GM23338 (cell line): ENCODE results near the gene LCE2A. TPM values are rescaled to one million over a fixed set of nuclear protein-coding genes. Genes with fewer than 3 reads are reported as not detected.

Experiments
- ATAC-seq: fragments of 200-7000 bp; cut with Tn5 transposase; 3 replicates; pipeline ENCODE4 v1.9.1; 2020
- DNase-seq: peaks from one replicate; pipeline ENCODE4 v3.0.0-alpha.2; 2015; ENCODE audit warnings: low spot score
- H2AFZ ChIP-seq: fragments of 200-600 bp; sonication (generic); 2 replicates; pipeline ENCODE4 v1.8.0; 2016; ENCODE audit warnings: antibody characterized with exemption, mild to moderate bottlenecking, moderate library complexity
- H3F3A ChIP-seq: fragments of 200-600 bp; sonication (generic); replicated peaks from 2 replicates; pipeline ENCODE4 v1.8.0; 2017; ENCODE audit warnings: antibody characterized with exemption, mixed run types, low read depth
- H3K27ac ChIP-seq: fragments of 200-600 bp; sonication (generic); 2 replicates; pipeline ENCODE4 v1.6.1; 2016; ENCODE audit warnings: low read depth
- H3K27me3 ChIP-seq: fragments of 200-600 bp; sonication (generic); 2 replicates; pipeline ENCODE4 v1.8.0; 2016; ENCODE audit warnings: mild to moderate bottlenecking, mixed run types, moderate library complexity; ENCODE audit not compliant: insufficient read depth
- H3K36me3 ChIP-seq: fragments of 200-600 bp; sonication (generic); 2 replicates; pipeline ENCODE4 v1.8.0; 2016; ENCODE audit warnings: mild to moderate bottlenecking; ENCODE audit not compliant: insufficient read depth
- H3K4me1 ChIP-seq: fragments of 200-600 bp; sonication (generic); 2 replicates; pipeline ENCODE4 v1.8.0; 2016; ENCODE audit warnings: mild to moderate bottlenecking, moderate library complexity; ENCODE audit not compliant: insufficient read depth
- H3K4me2 ChIP-seq: fragments of 200-600 bp; sonication (generic); 2 replicates; pipeline ENCODE4 v1.7.1; 2017; ENCODE audit warnings: mixed run types
- H3K4me3 ChIP-seq: fragments of 200-600 bp; sonication (generic); 2 replicates; pipeline ENCODE4 v1.6.1; 2016; ENCODE audit warnings: mixed run types
- H3K79me2 ChIP-seq: fragments of 200-600 bp; sonication (generic); replicated peaks from 2 replicates; pipeline ENCODE4 v1.8.0; 2017; ENCODE audit warnings: mild to moderate bottlenecking; ENCODE audit not compliant: insufficient read depth
- H3K9me2 ChIP-seq: fragments of 200-600 bp; sonication (generic); 2 replicates; pipeline ENCODE4 v1.8.0; 2017; ENCODE audit not compliant: insufficient read depth
- H4K20me1 ChIP-seq: fragments of 200-600 bp; sonication (generic); replicated peaks from 2 replicates; pipeline ENCODE4 v1.8.0; 2017; ENCODE audit warnings: mild to moderate bottlenecking; ENCODE audit not compliant: insufficient read depth
- H3K27ac Mint-ChIP-seq: 2 replicates; pipeline ENCODE4 v1.8.0; 2020; ENCODE audit warnings: inconsistent platforms, mild to moderate bottlenecking, moderate library complexity, mixed read lengths
- H3K27me3 Mint-ChIP-seq: 3 replicates; pipeline ENCODE4 v1.8.0; 2022; ENCODE audit warnings: low read depth, mild to moderate bottlenecking, moderate library complexity, mixed read lengths, inconsistent platforms; ENCODE audit not compliant: insufficient read depth, poor library complexity
- H3K36me3 Mint-ChIP-seq: 3 replicates; pipeline ENCODE4 v1.8.0; 2021; ENCODE audit warnings: low read depth, mild to moderate bottlenecking, inconsistent platforms, moderate library complexity, mixed read lengths
- H3K4me1 Mint-ChIP-seq: 3 replicates; pipeline ENCODE4 v1.8.0; 2020; ENCODE audit warnings: mild to moderate bottlenecking, inconsistent platforms, mixed read lengths
- H3K4me3 Mint-ChIP-seq: 3 replicates; pipeline ENCODE4 v1.8.0; 2021; ENCODE audit warnings: moderate library complexity, mild to moderate bottlenecking, inconsistent platforms, mixed read lengths
- H3K9me3 Mint-ChIP-seq: 3 replicates; pipeline ENCODE4 v1.8.0; 2020; ENCODE audit warnings: moderate library complexity, mild to moderate bottlenecking, inconsistent platforms, mixed read lengths
- CREB1 ChIP-seq: fragments of 250-450 bp; sonication (Bioruptor Pico); IDR thresholded peaks from 2 replicates; pipeline ENCODE4 v1.5.0; 2020; ENCODE audit warnings: low read depth, mild to moderate bottlenecking, moderate library complexity
- EZH2 ChIP-seq: fragments of 200-600 bp; sonication (generic); IDR thresholded peaks from one replicate; pipeline ENCODE4 v1.8.0; 2017; ENCODE audit warnings: antibody characterized with exemption, mild to moderate bottlenecking, low read depth; ENCODE audit not compliant: unreplicated experiment
- EZH2phosphoT487 ChIP-seq: fragments of 200-600 bp; sonication (generic); IDR thresholded peaks from one replicate; pipeline ENCODE4 v1.8.1; 2018; ENCODE audit warnings: antibody characterized with exemption; ENCODE audit not compliant: unreplicated experiment
- JUNB ChIP-seq: IDR thresholded peaks from one replicate; pipeline ENCODE4 v1.6.1; 2016; ENCODE audit warnings: antibody characterized with exemption; ENCODE audit not compliant: unreplicated experiment
- NANOG ChIP-seq: IDR thresholded peaks from 2 replicates; pipeline ENCODE4 v1.6.1; 2016; ENCODE audit warnings: antibody characterized with exemption, borderline replicate concordance
- POLR2AphosphoS5 ChIP-seq: IDR thresholded peaks from 2 replicates; pipeline ENCODE4 v1.6.1; 2016; ENCODE audit warnings: antibody characterized with exemption, low read depth
- STAT1 ChIP-seq: IDR thresholded peaks from one replicate; pipeline ENCODE4 v1.6.1; 2016; ENCODE audit warnings: antibody characterized with exemption; ENCODE audit not compliant: unreplicated experiment
- ZNF114 ChIP-seq: fragments of 250-450 bp; sonication (Bioruptor Pico); IDR thresholded peaks from 2 replicates; pipeline ENCODE4 v1.5.0; 2020; ENCODE audit warnings: mild to moderate bottlenecking, moderate library complexity
- ZNF331 ChIP-seq: fragments of 250-450 bp; sonication (Bioruptor Pico); IDR thresholded peaks from 2 replicates; pipeline ENCODE4 v1.5.0; 2020; ENCODE audit warnings: low read depth, mild to moderate bottlenecking, moderate library complexity
- polyA plus RNA-seq: library from polyadenylated mRNA; unstranded; fragments of >200 nt; fragmentation: Nextera tagmentation; extraction: Ambion mirVana; gene quantifications from 2 replicates; pipeline ENCODE4 v1.2.1, GENCODE V29; 2016
- total RNA-seq: library from RNA; depleted of rRNA; stranded (reverse); fragments of >200 nt; shearing (Covaris generic); gene quantifications from 2 replicates; pipeline ENCODE4 v1.2.3, GENCODE V29; 2014
- TF ChIP-seq, protein P1 (sequence below): IDR thresholded peaks from 2 replicates; pipeline ENCODE4 v1.6.1; 2016; ENCODE audit warnings: antibody characterized with exemption
- TF ChIP-seq, protein P2 (sequence below): fragments of 250-450 bp; sonication (Bioruptor Pico); IDR thresholded peaks from 2 replicates; pipeline ENCODE4 v1.5.0; 2020; ENCODE audit warnings: mild to moderate bottlenecking, moderate library complexity

The LCE2A gene
- total and polyA plus RNA-seq, 2 experiments from 2014 or later = not detected

DNA sequence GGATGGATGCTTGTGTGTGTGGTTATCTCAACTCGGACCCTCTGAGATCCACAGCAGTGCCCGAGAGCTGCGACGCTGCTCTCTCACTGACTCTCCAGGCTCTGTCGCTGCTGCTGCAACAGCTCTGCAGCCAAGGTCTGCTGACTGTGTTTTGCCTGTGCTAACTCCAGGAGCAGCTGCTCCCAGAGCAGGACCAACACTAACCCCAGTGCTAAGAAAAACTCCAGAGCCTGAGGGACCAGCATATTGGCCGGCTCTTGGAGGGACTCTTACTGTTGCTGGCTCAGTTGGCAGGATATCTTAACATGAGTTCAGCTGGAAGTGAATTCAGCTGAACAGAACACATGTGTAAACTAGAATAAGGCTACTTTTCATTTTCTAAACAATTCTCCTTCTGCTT is 18.7 kb upstream of the LCE2A start:
- H3K4me2 ChIP-seq = no peak overlapping the region
- no peak overlapping the region for H3K27ac Mint-ChIP-seq
- no peak overlapping the region for H3K4me3 ChIP-seq
- no peaks in the 10 kb centered on the region for H3F3A ChIP-seq
- H4K20me1 ChIP-seq = no peaks in the 10 kb centered on the region
- no peaks in the 10 kb centered on the region for H3K27me3 ChIP-seq
- H3K36me3 ChIP-seq = no peaks in the 10 kb centered on the region
- no peaks in the 10 kb centered on the region for H3K79me2 ChIP-seq
- H3K9me2 ChIP-seq = no peaks in the 10 kb centered on the region
- no peak overlapping the region for H2AFZ ChIP-seq
- ATAC-seq (no peak; the same call in 2 of the 3 replicates), DNase-seq (no peak)
- no peak overlapping the region for H3K4me3 Mint-ChIP-seq
- no peak overlapping the region for H3K27ac ChIP-seq
- H3K4me1 ChIP-seq = no peaks in the 10 kb centered on the region
- H3K4me1 Mint-ChIP-seq = no peaks in the 10 kb centered on the region
- TF ChIP-seq POLR2AphosphoS5 (no peak), ZNF114 (no peak), STAT1 (no peak), JUNB (no peak)
- TF ChIP-seq, protein P1, sequence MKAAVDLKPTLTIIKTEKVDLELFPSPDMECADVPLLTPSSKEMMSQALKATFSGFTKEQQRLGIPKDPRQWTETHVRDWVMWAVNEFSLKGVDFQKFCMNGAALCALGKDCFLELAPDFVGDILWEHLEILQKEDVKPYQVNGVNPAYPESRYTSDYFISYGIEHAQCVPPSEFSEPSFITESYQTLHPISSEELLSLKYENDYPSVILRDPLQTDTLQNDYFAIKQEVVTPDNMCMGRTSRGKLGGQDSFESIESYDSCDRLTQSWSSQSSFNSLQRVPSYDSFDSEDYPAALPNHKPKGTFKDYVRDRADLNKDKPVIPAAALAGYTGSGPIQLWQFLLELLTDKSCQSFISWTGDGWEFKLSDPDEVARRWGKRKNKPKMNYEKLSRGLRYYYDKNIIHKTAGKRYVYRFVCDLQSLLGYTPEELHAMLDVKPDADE = no peak
- H3K9me3 Mint-ChIP-seq = no peaks in the 10 kb centered on the region
- no peaks in the 10 kb centered on the region for H3K27me3 Mint-ChIP-seq
- no peaks in the 10 kb centered on the region for H3K36me3 Mint-ChIP-seq

DNA sequence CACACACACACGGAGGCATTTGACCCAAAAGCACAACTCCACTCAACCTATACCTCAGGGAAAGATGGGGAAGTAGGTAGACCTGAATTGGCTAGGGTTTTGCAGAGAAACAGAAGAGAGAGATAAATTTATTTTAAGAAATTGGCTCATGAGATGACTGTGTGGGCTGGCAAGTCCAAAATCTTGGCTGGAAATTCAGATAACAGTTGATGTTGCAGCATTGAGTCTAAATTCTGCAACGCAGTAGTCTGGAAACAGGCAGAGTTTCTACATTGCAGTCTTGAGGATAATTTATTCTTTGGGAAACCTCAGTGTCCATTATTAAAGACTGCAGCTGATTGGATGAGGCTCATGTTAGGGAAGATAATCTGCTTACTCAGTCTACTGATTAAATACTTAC is 16.5 kb upstream of the LCE2A start:
- Mint-ChIP-seq H3K4me1 (no peaks in the 10 kb centered on the region), H3K4me3 (no peak overlapping the region), H3K36me3 (no peaks in the 10 kb centered on the region), H3K9me3 (no peaks in the 10 kb centered on the region), H3K27me3 (no peaks in the 10 kb centered on the region), H3K27ac (no peak overlapping the region)
- no peaks in the 10 kb centered on the region for H3K36me3 ChIP-seq
- ATAC-seq (no peak), DNase-seq (no peak)
- H2AFZ ChIP-seq = no peak overlapping the region
- H3K4me2 ChIP-seq = no peak overlapping the region
- no peak overlapping the region for H3K4me3 ChIP-seq
- H4K20me1 ChIP-seq = no peaks in the 10 kb centered on the region
- no peak for TF ChIP-seq JUNB
- TF ChIP-seq CREB1 = no peak
- TF ChIP-seq STAT1 = no peak
- TF ChIP-seq ZNF331 = no peak
- TF ChIP-seq ZNF114 = no peak
- TF ChIP-seq NANOG = no peak
- TF ChIP-seq EZH2phosphoT487 = no peak
- H3K79me2 ChIP-seq = no peaks in the 10 kb centered on the region
- H3K27me3 ChIP-seq = no peaks in the 10 kb centered on the region
- no peak overlapping the region for H3K27ac ChIP-seq
- H3F3A ChIP-seq = no peaks in the 10 kb centered on the region
- no peaks in the 10 kb centered on the region for H3K9me2 ChIP-seq
- no peaks in the 10 kb centered on the region for H3K4me1 ChIP-seq

DNA sequence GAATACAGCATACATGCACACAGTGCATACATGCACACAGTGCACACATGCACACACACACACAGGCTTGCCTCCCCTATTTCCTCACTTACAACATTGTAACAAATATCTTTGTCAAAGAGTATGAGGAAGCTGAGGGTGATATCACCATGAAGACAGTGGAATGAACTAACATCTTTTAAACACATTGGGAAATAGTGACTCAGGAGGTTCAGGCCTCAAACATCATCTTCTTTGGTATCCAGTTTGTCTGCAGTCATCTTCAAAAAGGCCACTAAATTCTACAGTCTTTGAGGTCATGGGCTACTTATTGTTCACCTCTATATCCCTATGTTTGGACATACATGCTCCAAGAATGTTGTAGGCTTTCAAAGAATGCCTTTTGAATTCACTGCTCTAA is 14.3 kb upstream of the LCE2A start:
- Mint-ChIP-seq H3K9me3 (no peaks in the 10 kb centered on the region), H3K4me3 (no peak overlapping the region), H3K36me3 (no peaks in the 10 kb centered on the region), H3K27ac (no peak overlapping the region), H3K27me3 (no peaks in the 10 kb centered on the region), H3K4me1 (no peaks in the 10 kb centered on the region)
- Histone ChIP-seq H3K4me1 (no peaks in the 10 kb centered on the region), H3K27me3 (no peaks in the 10 kb centered on the region), H2AFZ (no peak overlapping the region), H3K27ac (no peak overlapping the region), H3F3A (no peaks in the 10 kb centered on the region), H3K36me3 (no peaks in the 10 kb centered on the region), H3K79me2 (no peaks in the 10 kb centered on the region), H3K4me3 (no peak overlapping the region), H3K9me2 (no peaks in the 10 kb centered on the region), H3K4me2 (no peak overlapping the region), H4K20me1 (no peaks in the 10 kb centered on the region)
- TF ChIP-seq NANOG (no peak), CREB1 (no peak), STAT1 (no peak), EZH2 (no peak)
- TF ChIP-seq, protein P2, sequence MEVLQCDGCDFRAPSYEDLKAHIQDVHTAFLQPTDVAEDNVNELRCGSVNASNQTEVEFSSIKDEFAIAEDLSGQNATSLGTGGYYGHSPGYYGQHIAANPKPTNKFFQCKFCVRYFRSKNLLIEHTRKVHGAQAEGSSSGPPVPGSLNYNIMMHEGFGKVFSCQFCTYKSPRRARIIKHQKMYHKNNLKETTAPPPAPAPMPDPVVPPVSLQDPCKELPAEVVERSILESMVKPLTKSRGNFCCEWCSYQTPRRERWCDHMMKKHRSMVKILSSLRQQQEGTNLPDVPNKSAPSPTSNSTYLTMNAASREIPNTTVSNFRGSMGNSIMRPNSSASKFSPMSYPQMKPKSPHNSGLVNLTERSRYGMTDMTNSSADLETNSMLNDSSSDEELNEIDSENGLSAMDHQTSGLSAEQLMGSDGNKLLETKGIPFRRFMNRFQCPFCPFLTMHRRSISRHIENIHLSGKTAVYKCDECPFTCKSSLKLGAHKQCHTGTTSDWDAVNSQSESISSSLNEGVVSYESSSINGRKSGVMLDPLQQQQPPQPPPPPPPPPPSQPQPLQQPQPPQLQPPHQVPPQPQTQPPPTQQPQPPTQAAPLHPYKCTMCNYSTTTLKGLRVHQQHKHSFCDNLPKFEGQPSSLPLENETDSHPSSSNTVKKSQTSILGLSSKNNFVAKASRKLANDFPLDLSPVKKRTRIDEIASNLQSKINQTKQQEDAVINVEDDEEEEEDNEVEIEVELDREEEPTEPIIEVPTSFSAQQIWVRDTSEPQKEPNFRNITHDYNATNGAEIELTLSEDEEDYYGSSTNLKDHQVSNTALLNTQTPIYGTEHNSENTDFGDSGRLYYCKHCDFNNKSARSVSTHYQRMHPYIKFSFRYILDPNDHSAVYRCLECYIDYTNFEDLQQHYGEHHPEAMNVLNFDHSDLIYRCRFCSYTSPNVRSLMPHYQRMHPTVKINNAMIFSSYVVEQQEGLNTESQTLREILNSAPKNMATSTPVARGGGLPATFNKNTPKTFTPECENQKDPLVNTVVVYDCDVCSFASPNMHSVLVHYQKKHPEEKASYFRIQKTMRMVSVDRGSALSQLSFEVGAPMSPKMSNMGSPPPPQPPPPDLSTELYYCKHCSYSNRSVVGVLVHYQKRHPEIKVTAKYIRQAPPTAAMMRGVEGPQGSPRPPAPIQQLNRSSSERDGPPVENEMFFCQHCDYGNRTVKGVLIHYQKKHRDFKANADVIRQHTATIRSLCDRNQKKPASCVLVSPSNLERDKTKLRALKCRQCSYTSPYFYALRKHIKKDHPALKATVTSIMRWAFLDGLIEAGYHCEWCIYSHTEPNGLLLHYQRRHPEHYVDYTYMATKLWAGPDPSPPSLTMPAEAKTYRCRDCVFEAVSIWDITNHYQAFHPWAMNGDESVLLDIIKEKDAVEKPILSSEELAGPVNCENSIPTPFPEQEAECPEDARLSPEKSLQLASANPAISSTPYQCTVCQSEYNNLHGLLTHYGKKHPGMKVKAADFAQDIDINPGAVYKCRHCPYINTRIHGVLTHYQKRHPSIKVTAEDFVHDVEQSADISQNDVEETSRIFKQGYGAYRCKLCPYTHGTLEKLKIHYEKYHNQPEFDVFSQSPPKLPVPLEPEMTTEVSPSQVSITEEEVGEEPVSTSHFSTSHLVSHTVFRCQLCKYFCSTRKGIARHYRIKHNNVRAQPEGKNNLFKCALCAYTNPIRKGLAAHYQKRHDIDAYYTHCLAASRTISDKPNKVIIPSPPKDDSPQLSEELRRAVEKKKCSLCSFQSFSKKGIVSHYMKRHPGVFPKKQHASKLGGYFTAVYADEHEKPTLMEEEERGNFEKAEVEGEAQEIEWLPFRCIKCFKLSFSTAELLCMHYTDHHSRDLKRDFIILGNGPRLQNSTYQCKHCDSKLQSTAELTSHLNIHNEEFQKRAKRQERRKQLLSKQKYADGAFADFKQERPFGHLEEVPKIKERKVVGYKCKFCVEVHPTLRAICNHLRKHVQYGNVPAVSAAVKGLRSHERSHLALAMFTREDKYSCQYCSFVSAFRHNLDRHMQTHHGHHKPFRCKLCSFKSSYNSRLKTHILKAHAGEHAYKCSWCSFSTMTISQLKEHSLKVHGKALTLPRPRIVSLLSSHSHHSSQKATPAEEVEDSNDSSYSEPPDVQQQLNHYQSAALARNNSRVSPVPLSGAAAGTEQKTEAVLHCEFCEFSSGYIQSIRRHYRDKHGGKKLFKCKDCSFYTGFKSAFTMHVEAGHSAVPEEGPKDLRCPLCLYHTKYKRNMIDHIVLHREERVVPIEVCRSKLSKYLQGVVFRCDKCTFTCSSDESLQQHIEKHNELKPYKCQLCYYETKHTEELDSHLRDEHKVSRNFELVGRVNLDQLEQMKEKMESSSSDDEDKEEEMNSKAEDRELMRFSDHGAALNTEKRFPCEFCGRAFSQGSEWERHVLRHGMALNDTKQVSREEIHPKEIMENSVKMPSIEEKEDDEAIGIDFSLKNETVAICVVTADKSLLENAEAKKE (CRISPR knock-in tag) = no peak
- no peak for DNase-seq
- no peak for ATAC-seq
